ENCODE measurements around the gene UST.
A peak's percentile ranks its signal among the peaks of the same experiment; 100 is the strongest.
"Not testable (repeated sequence)": the region's sequence is repeated elsewhere in the genome, so short reads cannot be mapped to it uniquely, and the experiment has no call there.

The UST gene

GRCh38 chr6:148735989-148736388 lies 10.8 kb upstream of the UST start:
- DNase-seq: no peak

DNA sequence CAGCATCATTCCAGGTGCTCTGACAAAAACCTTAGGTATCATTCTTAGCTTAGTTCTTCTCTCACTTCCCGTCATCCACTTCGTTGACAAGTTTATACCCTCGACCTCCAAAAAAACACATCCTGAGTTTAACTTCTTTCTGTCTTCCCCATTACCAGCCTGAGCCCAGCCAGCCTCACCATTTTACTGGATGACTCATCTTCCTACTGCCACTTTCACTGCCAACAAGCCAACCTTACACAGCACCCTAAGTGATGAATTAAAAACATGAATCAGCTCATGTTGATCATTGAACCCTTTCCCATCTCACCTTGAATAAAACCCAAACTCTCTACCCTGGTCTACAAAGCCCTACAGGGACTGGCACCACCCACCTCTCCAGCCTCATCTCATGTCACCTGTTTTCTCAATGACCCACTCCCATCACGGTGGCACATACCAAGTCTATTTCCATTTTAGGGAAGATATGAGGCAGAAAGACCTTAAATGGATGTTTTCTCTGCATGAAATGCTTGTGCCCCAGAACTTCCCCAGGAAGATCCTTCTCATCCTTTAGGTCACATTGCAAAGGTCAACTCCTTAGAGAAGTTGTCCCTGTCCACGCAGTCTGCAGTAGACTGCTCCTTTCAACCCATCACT lies 9.9 kb upstream of the UST start:
- DNase-seq: no peak

DNA sequence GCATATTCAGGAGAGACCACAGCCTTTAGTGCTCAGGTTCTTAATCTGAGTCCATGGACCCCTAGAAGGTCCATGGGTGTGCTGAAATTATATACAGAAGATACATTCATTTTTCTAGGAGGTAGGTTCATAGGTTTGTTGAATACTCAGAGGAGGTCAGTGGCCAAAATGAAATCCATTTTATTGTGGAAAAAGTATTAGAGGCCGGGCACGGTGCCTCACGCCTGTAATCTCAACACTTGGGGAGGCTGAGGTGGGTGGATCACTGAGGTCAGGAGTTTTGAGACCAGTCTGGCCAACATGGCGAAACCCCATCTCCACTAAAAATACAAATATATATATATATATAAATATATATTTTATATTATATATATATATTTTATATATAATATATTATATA lies 9.0 kb upstream of the UST start:
- no peak for DNase-seq

DNA sequence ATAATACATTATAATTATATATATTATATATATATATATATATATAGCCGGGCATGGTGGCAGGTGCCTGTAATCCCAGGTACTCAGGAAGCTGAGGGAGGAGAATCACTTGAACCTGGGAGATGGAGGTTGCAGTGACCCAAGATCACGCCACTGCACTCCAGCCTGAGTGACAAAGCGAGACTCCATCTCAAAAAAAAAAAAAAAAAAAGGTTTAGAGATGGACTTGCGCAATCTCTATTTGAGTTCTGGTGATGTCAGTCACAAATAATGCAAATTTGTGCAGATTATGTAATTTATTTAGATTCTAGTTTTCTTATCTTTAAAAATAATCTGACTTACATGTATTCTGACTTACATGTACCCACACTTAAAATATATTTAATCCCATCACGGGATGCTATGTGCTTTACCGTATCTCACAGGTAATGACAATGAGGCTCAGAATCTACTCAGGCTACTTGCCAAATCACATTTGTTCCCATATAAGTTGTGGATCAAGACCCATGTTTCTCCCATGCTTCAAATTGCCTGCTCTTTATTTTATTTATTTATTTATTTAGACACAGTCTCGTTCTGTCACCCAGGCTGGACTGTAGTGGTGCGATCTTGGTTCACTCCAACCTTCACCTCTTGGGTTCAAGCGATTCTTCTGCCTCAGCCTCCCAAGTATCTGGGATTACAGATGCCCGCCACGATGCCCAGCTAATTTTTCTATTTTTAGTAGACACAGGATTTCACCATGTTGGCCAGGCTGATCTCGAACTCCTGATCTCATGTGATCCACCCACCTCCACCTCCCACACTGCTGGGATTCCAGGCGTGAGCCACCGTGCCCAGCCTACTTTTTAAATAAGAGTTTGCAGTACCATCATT lies 7.6 kb upstream of the UST start:
- DNase-seq: no peak

DNA sequence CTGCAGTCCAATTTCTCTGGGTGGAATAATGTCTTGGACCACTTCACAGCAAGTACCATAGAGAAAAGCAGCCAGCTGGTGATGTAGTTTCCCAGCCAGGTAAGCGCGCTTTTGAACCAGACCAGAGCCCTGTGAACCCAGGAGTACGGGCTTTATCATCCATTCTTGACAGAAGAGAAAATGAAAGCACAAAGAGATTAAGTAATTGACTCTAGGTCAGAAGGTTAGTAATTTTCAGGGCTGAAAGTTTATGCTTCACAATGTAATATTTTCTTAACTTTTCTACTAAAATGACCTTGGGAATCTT lies 7.1 kb upstream of the UST start:
- DNase-seq: no peak

- DNase-seq: no peak
Observed at GRCh38 chr6:148743476-148743875, 3.4 kb upstream of the UST start.

GRCh38 chr6:148745926-148746325 lies 904 bp upstream of the UST start:
- DNase-seq: no peak

DNA sequence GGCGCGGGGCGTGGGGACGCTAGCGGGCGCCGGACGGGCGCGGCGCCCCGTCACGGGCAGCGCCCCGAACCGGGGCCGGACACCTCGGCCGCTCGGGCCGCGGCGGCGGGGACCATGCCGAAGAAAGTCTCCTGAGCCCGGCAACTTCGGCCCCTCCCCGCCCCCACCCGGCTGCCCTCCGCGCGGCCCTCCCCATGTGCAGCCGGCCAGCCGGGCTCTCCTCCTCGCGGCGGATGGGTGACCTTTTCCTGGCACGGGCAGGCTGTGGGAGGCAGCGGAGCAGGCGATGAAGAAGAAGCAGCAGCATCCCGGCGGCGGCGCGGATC lies 278 bp downstream of the UST start:
- DNase-seq: peak in 32 of 58 donors; percentile 9 to 60 (median 42)

DNA sequence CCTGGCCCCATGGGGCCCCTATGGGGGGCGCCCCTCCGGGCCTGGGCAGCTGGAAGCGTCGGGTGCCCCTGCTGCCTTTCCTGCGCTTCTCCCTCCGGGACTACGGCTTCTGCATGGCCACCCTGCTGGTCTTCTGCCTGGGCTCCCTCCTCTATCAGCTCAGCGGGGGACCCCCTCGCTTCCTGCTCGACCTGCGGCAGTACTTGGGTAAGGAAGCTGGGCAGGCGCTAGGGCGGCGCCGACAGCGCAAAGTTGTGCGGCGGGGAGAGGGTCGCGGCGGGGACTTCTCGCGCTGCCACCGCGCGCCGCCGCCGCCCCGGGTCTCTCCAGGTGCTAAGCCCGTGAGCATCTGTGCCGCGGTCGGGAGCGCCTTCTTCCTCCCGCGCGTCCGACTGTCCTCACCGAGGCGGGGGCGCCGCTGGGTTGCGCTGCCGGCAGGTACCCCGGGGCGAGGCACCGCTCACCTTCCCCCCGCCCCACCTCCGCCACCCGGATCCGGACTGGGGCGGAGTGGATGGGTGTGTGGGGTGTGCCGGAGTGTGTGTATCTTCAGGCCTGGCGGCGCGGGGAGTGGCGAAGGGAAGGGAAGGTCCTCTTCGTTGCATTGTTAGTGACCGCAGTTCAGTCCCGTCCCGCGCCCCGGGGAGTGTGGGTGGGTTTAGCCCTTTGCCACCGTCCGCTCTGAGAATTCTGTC lies 788 bp downstream of the UST start:
- DNase-seq: peak in 23 of 58 donors; percentile 4 to 59 (median 33)

GRCh38 chr6:148749674-148750073 lies 2.8 kb downstream of the UST start:
- DNase-seq: no peak

DNA sequence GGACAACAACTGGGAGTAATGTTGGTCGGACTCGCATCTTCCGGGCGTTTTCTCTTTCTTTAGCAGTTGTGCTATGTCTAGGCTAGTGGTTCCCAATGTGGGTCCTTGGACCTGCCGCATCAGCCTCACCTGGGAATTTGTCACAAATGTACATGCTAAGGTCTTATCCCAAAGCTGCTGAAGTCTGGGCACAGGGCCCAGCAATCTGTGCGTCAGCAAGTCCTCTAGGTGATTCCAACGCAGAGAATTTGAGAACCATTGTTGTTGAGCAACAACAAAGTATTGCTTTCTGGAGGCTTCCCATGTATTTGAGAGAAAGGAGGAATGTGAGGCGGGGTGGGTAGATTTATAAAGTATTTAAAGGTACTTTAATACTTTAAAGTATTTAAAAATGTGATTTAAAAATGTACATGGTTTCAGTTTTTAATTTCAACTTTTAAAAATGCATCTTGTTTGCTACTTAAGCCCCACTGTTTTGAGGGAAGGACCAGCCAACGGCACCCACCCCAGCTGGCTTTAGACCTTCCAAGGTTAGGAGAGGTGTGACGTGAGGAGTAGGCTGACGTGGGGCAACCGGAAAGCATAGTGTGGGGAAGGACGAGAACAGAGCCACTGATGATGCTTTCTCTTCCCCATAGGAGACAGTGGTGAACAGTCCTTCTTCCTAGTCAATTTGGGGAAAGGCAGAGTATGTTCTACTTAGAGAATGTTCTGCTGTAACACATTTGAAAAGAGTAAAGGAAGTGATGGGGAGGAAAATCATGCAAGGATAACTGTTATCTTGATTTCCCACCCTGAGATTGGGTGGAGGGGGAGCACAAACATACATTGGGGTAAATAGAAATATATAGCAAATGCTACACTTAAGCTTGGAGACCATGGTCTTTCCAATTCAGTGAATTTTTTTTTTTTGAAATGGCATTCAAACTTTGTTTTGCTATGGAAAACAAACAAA lies 4.3 kb downstream of the UST start:
- DNase-seq: no peak

DNA sequence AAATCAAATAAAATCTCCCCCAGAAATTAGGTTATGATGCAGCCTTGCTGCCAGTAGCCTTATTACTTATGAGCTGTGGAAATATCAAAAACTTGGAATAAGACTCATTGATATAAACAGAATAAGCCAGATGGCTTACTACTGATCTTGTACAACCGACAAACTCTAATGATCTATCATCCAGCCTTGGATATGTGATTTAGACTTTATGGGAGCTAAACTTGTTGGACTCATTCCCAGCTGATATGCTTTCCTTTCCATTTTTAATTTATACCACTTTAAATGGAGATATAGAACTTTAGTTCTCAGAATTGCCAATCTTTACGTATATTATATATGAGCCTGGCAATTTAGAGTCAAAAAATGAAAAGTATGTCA lies 5.0 kb downstream of the UST start:
- no peak for DNase-seq

GRCh38 chr6:148755379-148755778 lies 8.5 kb downstream of the UST start:
- DNase-seq: not testable (repeated sequence)

GRCh38 chr6:148757944-148758480 lies 11.2 kb downstream of the UST start:
- no peak for DNase-seq

GRCh38 chr6:148758492-148758891 lies 11.7 kb downstream of the UST start:
- DNase-seq: peak in 42 of 58 donors; percentile 8 to 79 (median 37)

DNA sequence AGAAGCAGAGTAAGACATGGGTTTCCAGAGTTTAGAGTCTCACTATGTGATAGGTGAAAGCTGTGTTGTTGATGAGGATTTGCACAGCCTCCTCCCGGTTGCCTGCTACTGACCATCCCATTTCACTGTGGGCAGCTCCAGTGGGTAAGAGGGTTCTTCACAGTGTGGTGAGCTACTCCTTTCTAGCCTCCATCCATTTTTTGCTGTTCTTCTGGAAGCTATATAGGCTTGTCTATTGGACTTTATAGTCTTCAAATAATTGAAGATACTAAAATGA lies 13.4 kb downstream of the UST start:
- DNase-seq: no peak

DNA sequence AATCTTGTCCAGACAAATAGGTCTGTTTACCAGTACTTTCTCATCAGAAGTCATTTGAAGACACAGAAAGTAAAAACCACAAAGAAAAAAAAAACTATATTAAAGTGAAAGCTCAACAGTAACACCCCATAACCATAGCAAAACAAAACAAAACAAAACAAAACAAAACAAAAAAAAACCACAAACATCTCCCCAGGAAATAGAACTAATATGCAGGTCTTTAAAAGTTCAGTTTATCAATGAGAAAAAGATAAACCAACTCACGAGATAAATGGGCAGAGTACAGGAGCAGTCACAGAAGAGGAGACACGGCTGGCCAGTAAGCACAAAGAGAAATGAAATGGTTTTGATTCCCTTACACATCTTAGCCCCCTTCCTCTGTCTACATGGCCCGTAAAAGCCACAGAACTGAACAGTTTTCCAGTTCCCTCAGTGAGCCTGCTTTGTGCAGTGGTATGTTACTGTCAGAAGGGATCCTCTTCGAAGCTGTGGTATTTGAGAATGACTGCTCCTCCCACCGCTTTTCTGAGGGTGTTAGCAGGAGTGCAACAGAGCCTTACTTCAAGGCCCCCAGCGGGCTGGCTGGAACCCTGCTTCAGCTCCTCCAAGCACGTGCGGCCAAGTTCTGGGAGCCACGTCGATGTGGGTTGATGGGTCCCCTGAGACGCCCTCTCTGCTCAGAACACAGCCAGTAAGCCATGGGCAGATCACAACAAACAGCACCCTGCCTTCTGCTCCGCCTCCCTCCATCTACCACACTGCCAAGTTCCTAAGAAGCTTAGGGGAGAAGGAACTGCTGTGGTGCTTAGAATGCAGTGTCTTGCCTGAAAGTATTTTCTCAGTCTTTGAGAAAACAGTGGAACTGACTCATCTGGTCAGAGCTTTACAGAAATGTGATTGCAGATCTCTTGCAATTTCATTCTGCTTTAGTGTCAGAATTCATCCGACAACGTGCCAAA lies 14.0 kb downstream of the UST start:
- peak in 49 of 58 donors; percentile 14 to 80 (median 45) for DNase-seq

- peak in 12 of 58 donors; percentile 2 to 69 (median 17) for DNase-seq
Observed at GRCh38 chr6:148761527-148762011, 14.7 kb downstream of the UST start.

DNA sequence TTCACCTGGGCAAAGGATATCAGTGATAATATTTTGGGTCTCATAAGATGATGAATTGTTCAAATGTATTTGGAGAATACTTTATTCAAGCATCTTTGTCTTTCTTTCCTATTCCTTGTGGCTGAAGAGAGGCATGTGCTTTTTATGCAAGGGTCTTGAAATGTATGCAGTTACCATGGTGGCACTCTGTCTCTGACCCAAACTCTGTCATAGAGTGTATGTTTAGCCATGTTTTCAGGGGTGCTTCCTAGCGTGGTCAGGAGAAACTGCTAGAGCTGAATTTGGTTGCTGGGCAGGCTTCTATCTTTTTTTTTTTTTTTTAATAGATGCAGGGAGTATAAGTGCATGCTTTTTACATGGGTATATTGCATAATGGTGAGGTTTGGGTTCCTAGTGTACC lies 15.4 kb downstream of the UST start:
- DNase-seq: no peak

All from anterior cingulate cortex (tissue), 58 donors.